ELF-1 (cell line): ENCODE measurements around the gene NOTCH4.
"Not testable (repeated sequence)": the region's sequence is repeated elsewhere in the genome, so short reads cannot be mapped to it uniquely, and the experiment has no call there.

Experiments used
- DNase-seq: peaks from one replicate; pipeline ENCODE4 v3.0.0-alpha.2; 2016; ENCODE audit warnings: low read depth, low spot score

NOTCH4 gene

GRCh38 chr6:32194388-32194787 is 29.5 kb downstream of the NOTCH4 start:
- no peak for DNase-seq

DNA sequence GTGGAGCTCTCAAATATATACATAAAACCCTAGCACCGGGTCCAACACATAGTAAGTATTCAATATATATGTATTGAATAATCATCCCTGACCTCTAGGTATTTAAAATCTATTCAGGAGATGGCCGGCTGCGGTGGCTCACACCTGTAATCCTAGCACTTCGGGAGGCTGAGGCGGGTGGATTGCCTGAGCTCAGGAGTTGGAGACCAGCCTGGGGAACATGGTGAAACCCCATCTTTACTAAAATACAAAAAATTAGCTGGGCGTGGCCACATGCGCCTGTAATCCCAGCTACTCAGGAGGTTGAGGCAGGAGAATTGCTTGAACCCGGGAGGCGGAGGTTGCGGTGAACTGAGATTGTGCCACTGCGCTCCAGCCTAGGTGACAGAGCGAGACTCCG is 30.8 kb downstream of the NOTCH4 start:
- DNase-seq: not testable (repeated sequence)

- DNase-seq: peak; percentile 76
These were observed 31.2 kb downstream of the NOTCH4 start, which contains the start of gene GPSM3 for GRCh38 chr6:32192608-32193039. TSS of gene GPSM3 (minus strand) at chr6:32192643. CDS start at chr6:32192513, 130 bp downstream.

- DNase-seq: no peak
These were observed 31.9 kb downstream of the NOTCH4 start for GRCh38 chr6:32191696-32192607.

DNA sequence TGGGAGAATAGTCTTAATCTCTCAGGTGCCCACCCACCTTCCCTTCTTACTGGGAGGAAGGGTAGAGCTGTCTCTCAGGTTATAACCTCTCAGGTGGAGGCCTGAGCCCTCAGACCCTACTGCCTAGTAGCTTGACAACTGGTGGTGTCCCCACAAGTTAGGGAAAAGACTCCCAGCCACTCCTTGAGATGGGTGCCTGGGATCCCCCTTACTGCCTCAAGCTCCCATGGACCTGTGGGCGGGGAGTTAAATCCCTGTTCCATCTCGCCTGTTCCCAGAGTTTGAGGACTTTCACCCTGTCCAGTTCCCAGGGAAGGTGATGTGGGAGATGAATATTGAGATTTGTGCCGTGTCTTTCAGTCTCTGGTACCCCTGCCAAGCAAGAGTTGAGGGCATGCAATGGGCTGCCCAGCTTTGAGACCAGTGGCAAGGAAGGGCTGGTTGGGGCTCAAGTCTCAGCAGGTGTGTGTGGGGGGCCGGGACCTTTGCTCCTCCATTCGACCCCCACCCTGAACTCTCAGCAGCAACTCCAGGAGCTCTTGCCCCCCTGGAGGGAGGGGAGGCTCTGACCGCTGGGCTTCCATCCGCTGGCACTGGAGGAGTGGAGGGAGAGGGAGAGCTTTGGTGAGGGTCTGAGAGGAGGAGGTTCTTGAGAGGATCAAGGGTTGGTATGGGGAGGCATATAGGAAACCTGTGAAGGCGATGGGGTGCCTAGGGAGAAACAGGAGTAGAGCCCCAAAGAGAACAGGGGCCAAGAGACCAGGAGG is 32.8 kb downstream of the NOTCH4 start:
- no peak for DNase-seq

GRCh38 chr6:32190054-32190851 is 33.6 kb downstream of the NOTCH4 start, which contains the start of gene PBX2:
TSS of gene PBX2 (minus strand) at chr6:32190202. CDS start at chr6:32189915, 287 bp downstream.
- DNase-seq: peak; percentile 90

- DNase-seq: no peak
These were observed 34.2 kb downstream of the NOTCH4 start for GRCh38 chr6:32189742-32190053.

GRCh38 chr6:32189069-32189741 is 34.7 kb downstream of the NOTCH4 start:
- DNase-seq: no peak

- DNase-seq: no peak
These were observed 35.3 kb downstream of the NOTCH4 start for GRCh38 chr6:32188381-32189068.

- not testable (repeated sequence) for DNase-seq
These were observed 36.0 kb downstream of the NOTCH4 start for GRCh38 chr6:32187725-32188380.

- DNase-seq: no peak
These were observed 36.7 kb downstream of the NOTCH4 start for GRCh38 chr6:32187009-32187709.

- not testable (repeated sequence) for DNase-seq
These were observed 37.6 kb downstream of the NOTCH4 start for GRCh38 chr6:32186151-32186840.

GRCh38 chr6:32185681-32186131 is 38.2 kb downstream of the NOTCH4 start:
- peak; percentile 52 for DNase-seq

DNA sequence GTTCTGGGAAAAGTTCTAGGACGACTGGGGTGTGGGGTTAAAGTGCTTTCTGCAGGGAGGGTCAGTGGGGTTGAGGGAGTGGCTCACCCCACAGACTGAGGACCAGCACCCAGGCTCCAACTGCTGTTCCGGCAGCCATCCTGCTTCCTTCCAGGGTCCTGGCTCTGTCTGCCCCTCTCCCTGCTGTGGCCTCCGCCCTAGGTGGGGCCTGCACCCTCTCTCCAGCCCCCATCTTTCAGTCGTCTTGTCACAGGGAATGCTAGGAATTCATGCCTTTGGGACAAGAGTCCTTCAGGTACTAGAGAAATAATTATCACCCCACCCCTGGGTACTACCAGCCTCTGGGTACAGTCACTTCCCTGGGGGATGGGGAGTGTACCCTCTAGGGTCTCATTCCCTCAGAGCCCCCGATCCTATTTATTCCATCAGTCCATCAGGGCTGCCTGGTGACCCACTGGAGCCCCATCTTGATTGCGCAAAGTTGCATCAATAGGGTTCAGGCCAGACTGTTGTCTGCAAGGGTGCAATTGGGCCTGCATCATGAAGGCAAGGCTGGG is 39.7 kb downstream of the NOTCH4 start, which contains the start of gene AGER:
Gene AGER, minus strand, starts transcription at position 170 of the 557 bp plus-strand sequence. Its CDS starts 31 bp downstream, at position 139.
- DNase-seq: no peak

GRCh38 chr6:32183483-32184083 is 40.3 kb downstream of the NOTCH4 start:
- DNase-seq: no peak

DNA sequence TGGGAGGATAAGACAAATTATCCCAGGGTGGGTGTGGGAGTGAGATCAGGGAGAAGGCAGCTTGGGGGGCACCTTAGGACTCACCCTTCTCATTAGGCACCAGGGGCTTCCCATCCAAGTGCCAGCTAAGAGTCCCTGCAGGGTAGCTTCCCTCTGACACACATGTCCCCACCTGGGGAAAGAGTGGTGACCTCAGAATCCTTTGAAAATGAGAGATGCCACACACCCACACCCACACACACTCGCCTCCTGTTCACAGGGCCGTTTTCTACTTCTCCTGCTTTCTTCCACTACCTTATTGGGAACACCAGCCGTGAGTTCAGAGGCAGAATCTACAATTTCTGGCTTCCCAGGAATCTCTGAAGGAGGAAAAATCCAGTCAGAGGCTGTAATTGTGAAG is 40.8 kb downstream of the NOTCH4 start:
- no peak for DNase-seq

DNA sequence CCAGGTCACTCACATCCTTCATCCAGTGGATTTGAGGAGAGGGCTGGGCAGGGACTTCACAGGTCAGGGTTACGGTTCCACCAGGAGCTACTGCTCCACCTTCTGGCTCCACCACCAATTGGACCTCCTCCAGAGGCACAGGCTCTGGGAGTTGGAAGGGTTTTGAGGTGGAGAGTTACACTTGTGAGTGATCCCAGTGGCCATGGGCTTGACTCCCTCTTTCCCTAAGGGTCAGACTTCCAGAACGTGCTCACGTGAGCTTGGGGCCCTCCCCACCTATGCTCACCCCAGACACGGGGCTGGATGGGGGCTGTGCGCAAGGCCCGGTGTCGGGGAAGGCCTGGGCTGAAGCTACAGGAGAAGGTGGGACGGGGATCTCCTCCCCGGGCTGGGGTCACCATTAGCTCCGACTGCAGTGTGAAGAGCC is 41.3 kb downstream of the NOTCH4 start:
- no peak for DNase-seq
